ENCODE data around the gene NCAPG2. TPM values are rescaled to one million over a fixed set of nuclear protein-coding genes. Genes with fewer than 3 reads are reported as not detected.

The NCAPG2 gene
- total RNA-seq, 1 experiment from 2014 or later = 99.4 TPM

GRCh38 chr7:158741294-158741666, 36.7 kb upstream of the NCAPG2 start:
- H3T11ph ChIP-seq (ENCODE audit: low read length) = no peak overlapping the region
- Mint-ChIP-seq H3K27me3 (ENCODE audit: low read depth) (no peaks in the 10 kb centered on the region; the same call in 1 of the 2 replicates), H3K4me1 (no peaks in the 10 kb centered on the region), H3K9me3 (no peaks in the 10 kb centered on the region), H3K27ac (0 out of 7 replicates have a peak overlapping the region, but pooled peaks of 1 of the 3 experiments have one; percentile 28), H3K4me3 (no peak overlapping the region), H3K36me3 (ENCODE audit: insufficient read depth in 1 of 3, low read depth in 3 of 3) (peaks cover 10 to 69% (median 69%) of the 10 kb centered on the region in 3 experiments; a peak in 6 of 7 replicates)
- no peak overlapping the region for H2BK15ac ChIP-seq (ENCODE audit: low read depth, low read length)
- no peak for DNase-seq
- no peak overlapping the region for H4K91ac ChIP-seq (ENCODE audit: insufficient read length, low read depth, low read length)
- H3K23ac ChIP-seq (ENCODE audit: insufficient read length, low read depth, low read length) = no peak overlapping the region
- no peak overlapping the region for H2BK120ac ChIP-seq (ENCODE audit: low read depth, low read length, poor library complexity, severe bottlenecking)
- H3K56ac ChIP-seq (ENCODE audit: insufficient read length, low read depth, low read length) = no peak overlapping the region
- H3K4ac ChIP-seq (ENCODE audit: low read depth, low read length) = no peak overlapping the region
- no peak overlapping the region for H2AFZ ChIP-seq (ENCODE audit: low read length)
- no CpG with 5 or more reads among the region's 14 CpGs for WGBS (ENCODE audit: extremely low coverage, insufficient read length, low lambda C conversion rate)
- no peak overlapping the region for H3K4me2 ChIP-seq (ENCODE audit: insufficient read depth, insufficient read length, low read length)
- H2BK20ac ChIP-seq (ENCODE audit: low read depth, low read length, poor library complexity, severe bottlenecking) = no peak overlapping the region
- no peak overlapping the region for H3K9ac ChIP-seq (ENCODE audit: extremely low read depth, insufficient read length, low read length)
- no peak overlapping the region for H4K5ac ChIP-seq (ENCODE audit: insufficient read length, low read depth, low read length)
- no peak overlapping the region for H2BK5ac ChIP-seq (ENCODE audit: insufficient read length, low read length)
- no peak overlapping the region for H4K8ac ChIP-seq (replicated peaks; ENCODE audit: insufficient read length, low read depth, low read length)
- no peaks in the 10 kb centered on the region for H3K79me2 ChIP-seq (ENCODE audit: insufficient read depth, low read length)
- no peak overlapping the region for H3K18ac ChIP-seq (ENCODE audit: insufficient read length, low read depth, low read length)
- no peak overlapping the region for H3K14ac ChIP-seq (ENCODE audit: insufficient read depth, low read length)
- no peaks in the 10 kb centered on the region for H3K23me2 ChIP-seq (ENCODE audit: insufficient read length, low read depth, low read length, poor library complexity, severe bottlenecking)
- no peak overlapping the region for H2AK5ac ChIP-seq (ENCODE audit: insufficient read length, low read length)
- H3K27me3 ChIP-seq (ENCODE audit: insufficient read depth, low read length) = no peaks in the 10 kb centered on the region
- H3K79me1 ChIP-seq (ENCODE audit: insufficient read depth, low read depth, low read length, poor library complexity, severe bottlenecking) = no peaks in the 10 kb centered on the region
- no peaks in the 10 kb centered on the region for H3K4me1 ChIP-seq (ENCODE audit: insufficient read depth, low read length)
- H3K9me3 ChIP-seq (ENCODE audit: control insufficient read depth, low read depth, low read length) = no peaks in the 10 kb centered on the region
- H3K27ac ChIP-seq (ENCODE audit: insufficient read length, low read depth, low read length) = no peak overlapping the region
- H2BK12ac ChIP-seq (ENCODE audit: insufficient read length, low read depth, low read length) = no peak overlapping the region
- no peaks in the 10 kb centered on the region for H4K20me1 ChIP-seq (ENCODE audit: control insufficient read depth, insufficient read depth, insufficient read length)
- TF ChIP-seq, protein P1, sequence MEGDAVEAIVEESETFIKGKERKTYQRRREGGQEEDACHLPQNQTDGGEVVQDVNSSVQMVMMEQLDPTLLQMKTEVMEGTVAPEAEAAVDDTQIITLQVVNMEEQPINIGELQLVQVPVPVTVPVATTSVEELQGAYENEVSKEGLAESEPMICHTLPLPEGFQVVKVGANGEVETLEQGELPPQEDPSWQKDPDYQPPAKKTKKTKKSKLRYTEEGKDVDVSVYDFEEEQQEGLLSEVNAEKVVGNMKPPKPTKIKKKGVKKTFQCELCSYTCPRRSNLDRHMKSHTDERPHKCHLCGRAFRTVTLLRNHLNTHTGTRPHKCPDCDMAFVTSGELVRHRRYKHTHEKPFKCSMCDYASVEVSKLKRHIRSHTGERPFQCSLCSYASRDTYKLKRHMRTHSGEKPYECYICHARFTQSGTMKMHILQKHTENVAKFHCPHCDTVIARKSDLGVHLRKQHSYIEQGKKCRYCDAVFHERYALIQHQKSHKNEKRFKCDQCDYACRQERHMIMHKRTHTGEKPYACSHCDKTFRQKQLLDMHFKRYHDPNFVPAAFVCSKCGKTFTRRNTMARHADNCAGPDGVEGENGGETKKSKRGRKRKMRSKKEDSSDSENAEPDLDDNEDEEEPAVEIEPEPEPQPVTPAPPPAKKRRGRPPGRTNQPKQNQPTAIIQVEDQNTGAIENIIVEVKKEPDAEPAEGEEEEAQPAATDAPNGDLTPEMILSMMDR (conservative IDR thresholded peaks at IDR 0.05) = no peak
